Pulmonary artery endothelial cell (primary cell): Measurements from ENCODE around the gene PCDH9. TPM values are rescaled to one million over a fixed set of nuclear protein-coding genes. Genes with fewer than 3 reads are reported as not detected.
"Not testable (repeated sequence)": the region's sequence is repeated elsewhere in the genome, so short reads cannot be mapped to it uniquely, and the experiment has no call there.

Source experiments
- DNase-seq: peaks from one replicate; pipeline ENCODE4 v3.0.0-alpha.2; 2011; ENCODE audit warnings: low read depth, low spot score
- total RNA-seq: library from RNA; depleted of rRNA; stranded (reverse); fragments of >200 nt; gene quantifications from 2 replicates; pipeline ENCODE4 v1.2.3, GENCODE V29; 2014

PCDH9 gene
- total RNA-seq, 1 donor from 2014 or later: 2.9 TPM

GRCh38 chr13:66921437-66921836 lies 308.7 kb downstream of the PCDH9 start:
- DNase-seq: no peak

GRCh38 chr13:66915596-66916185 lies 314.4 kb downstream of the PCDH9 start:
- no peak for DNase-seq

GRCh38 chr13:66914155-66914554 lies 316.0 kb downstream of the PCDH9 start:
- no peak for DNase-seq

GRCh38 chr13:66911411-66911939 lies 318.7 kb downstream of the PCDH9 start:
- no peak for DNase-seq

GRCh38 chr13:66899955-66900354 lies 330.2 kb downstream of the PCDH9 start:
- DNase-seq: no peak

- no peak for DNase-seq
Observed at GRCh38 chr13:66896933-66897332, 333.2 kb downstream of the PCDH9 start.

- DNase-seq: no peak
Observed at GRCh38 chr13:66895780-66896179, 334.4 kb downstream of the PCDH9 start.

- DNase-seq: no peak
Observed at GRCh38 chr13:66895320-66895719, 334.8 kb downstream of the PCDH9 start.

- no peak for DNase-seq
Observed at GRCh38 chr13:66888698-66889097, 341.4 kb downstream of the PCDH9 start.

- DNase-seq: no peak
Observed at GRCh38 chr13:66887088-66887487, 343.0 kb downstream of the PCDH9 start.

GRCh38 chr13:66886264-66886663 lies 343.9 kb downstream of the PCDH9 start:
- DNase-seq: no peak

- DNase-seq: not testable (repeated sequence)
Observed at GRCh38 chr13:66881170-66881569, 349.0 kb downstream of the PCDH9 start.

GRCh38 chr13:66879988-66880387 lies 350.1 kb downstream of the PCDH9 start:
- DNase-seq: no peak

- DNase-seq: no peak
Observed at GRCh38 chr13:66875264-66875663, 354.9 kb downstream of the PCDH9 start.

GRCh38 chr13:66864627-66865026 lies 365.5 kb downstream of the PCDH9 start:
- DNase-seq: no peak

- DNase-seq: no peak
Observed at GRCh38 chr13:66860878-66861417, 369.2 kb downstream of the PCDH9 start.

GRCh38 chr13:66859934-66860877 lies 369.9 kb downstream of the PCDH9 start:
- DNase-seq: no peak

GRCh38 chr13:66859078-66859477 lies 371.1 kb downstream of the PCDH9 start:
- no peak for DNase-seq

- DNase-seq: no peak
Observed at GRCh38 chr13:66858163-66858562, 372.0 kb downstream of the PCDH9 start.

- no peak for DNase-seq
Observed at GRCh38 chr13:66855131-66855530, 375.0 kb downstream of the PCDH9 start.

GRCh38 chr13:66853564-66853963 lies 376.6 kb downstream of the PCDH9 start:
- DNase-seq: no peak

- DNase-seq: no peak
Observed at GRCh38 chr13:66849706-66850105, 380.4 kb downstream of the PCDH9 start.
